Peyer's patch (tissue), 4 donors: ENCODE measurements around the gene BMP8B. TPM values are rescaled to one million over a fixed set of nuclear protein-coding genes. Genes with fewer than 3 reads are reported as not detected.

Experiments used
- DNase-seq, 3 donors: peaks; one replicate each; pipeline ENCODE4 v3.0.0-alpha.2; 2017 to 2019
- H3K27ac ChIP-seq, 4 donors: fragments of 200-600 bp; sonication (generic); one replicate each; pipeline ENCODE4 v1.5.1; 2016 to 2019
- H3K27me3 ChIP-seq, 2 donors: fragments of 200-600 bp; sonication (generic); one replicate each; pipeline ENCODE4 v1.5.1; 2019
- H3K36me3 ChIP-seq, 3 donors: fragments of 200-600 bp; sonication (generic); one replicate each; pipeline ENCODE4 v1.5.1; 2016 to 2019
- H3K4me1 ChIP-seq, 4 donors: fragments of 200-600 bp; sonication (generic); one replicate each; pipeline ENCODE4 v1.5.1; 2016 to 2019
- H3K4me3 ChIP-seq, 4 donors: fragments of 200-600 bp; sonication (generic); 1 replicate in 3 of 4; 2 replicates in 1 of 4; pipeline ENCODE4 v1.5.1; 2016 to 2019; ENCODE audit warnings: mild to moderate bottlenecking in 1 of 4
- H3K9me3 ChIP-seq, 4 donors: fragments of 200-600 bp; sonication (generic); one replicate each; pipeline ENCODE4 v1.5.1; 2016 to 2019; ENCODE audit warnings: mild to moderate bottlenecking in 1 of 4
- CTCF ChIP-seq, 6 experiments: fragments of 450-650 bp in 4 of 6; fragments of 200-600 bp in 2 of 6; sonication (generic) in 1 of 6; IDR thresholded peaks; one replicate each; pipeline ENCODE4 v1.5.1; 2017 to 2019; ENCODE audit warnings: antibody characterized with exemption in 6 of 6, mild to moderate bottlenecking in 3 of 6, moderate library complexity in 1 of 6
- POLR2A ChIP-seq, 2 donors: fragments of 450-650 bp; IDR thresholded peaks; one replicate each; pipeline ENCODE4 v1.5.1; 2017; ENCODE audit warnings: antibody characterized with exemption in 2 of 2, mild to moderate bottlenecking in 2 of 2, moderate library complexity in 2 of 2
- total RNA-seq, 4 donors: library from RNA; depleted of rRNA; stranded (reverse); fragments of >200 nt; gene quantifications; one replicate each; pipeline ENCODE4 v1.1.0, GENCODE V29; 2016

The BMP8B gene
- total RNA-seq, 4 donors from 2014 or later, result 1.7 to 34.0 (median 15.7) TPM

- peak in 1 of 3 donors; percentile 24 for DNase-seq
- TF ChIP-seq POLR2A (IDR thresholded peaks at IDR 0.05) (no peak), CTCF (IDR thresholded peaks at IDR 0.05) (no peak)
- Histone ChIP-seq H3K4me3 (no peak overlapping the region), H3K27ac (no peak overlapping the region), H3K4me1 (no peaks in the 10 kb centered on the region), H3K9me3 (no peaks in the 10 kb centered on the region), H3K36me3 (peaks cover 0 to 17% (median 0%) of the 10 kb centered on the region in 3 donors), H3K27me3 (no peaks in the 10 kb centered on the region)
These were observed 25.8 kb downstream of the BMP8B start for GRCh38 chr1:39762550-39763540.

GRCh38 chr1:39761557-39762260, 27.0 kb downstream of the BMP8B start:
- H3K4me1 ChIP-seq, result no peaks in the 10 kb centered on the region
- TF ChIP-seq POLR2A (IDR thresholded peaks at IDR 0.05), result no peak
- no peak for TF ChIP-seq CTCF (IDR thresholded peaks at IDR 0.05)
- no peaks in the 10 kb centered on the region for H3K27me3 ChIP-seq
- H3K27ac ChIP-seq, result no peak overlapping the region
- no peak overlapping the region for H3K4me3 ChIP-seq
- H3K36me3 ChIP-seq, result peaks cover 0 to 27% (median 0%) of the 10 kb centered on the region in 3 donors
- H3K9me3 ChIP-seq, result no peaks in the 10 kb centered on the region
- no peak for DNase-seq

GRCh38 chr1:39761016-39761415, 27.6 kb downstream of the BMP8B start:
- no peaks in the 10 kb centered on the region for H3K27me3 ChIP-seq
- H3K27ac ChIP-seq, result no peak overlapping the region
- no peaks in the 10 kb centered on the region for H3K9me3 ChIP-seq
- H3K36me3 ChIP-seq, result peaks cover 0 to 34% (median 0%) of the 10 kb centered on the region in 3 donors
- no peaks in the 10 kb centered on the region for H3K4me1 ChIP-seq
- TF ChIP-seq POLR2A (IDR thresholded peaks at IDR 0.05) (no peak), CTCF (IDR thresholded peaks at IDR 0.05) (no peak)
- no peak for DNase-seq
- H3K4me3 ChIP-seq, result no peak overlapping the region

- no peak overlapping the region for H3K27ac ChIP-seq
- no peak overlapping the region for H3K4me3 ChIP-seq
- peaks cover 0 to 41% (median 0%) of the 10 kb centered on the region in 3 donors for H3K36me3 ChIP-seq
- DNase-seq, result no peak
- TF ChIP-seq CTCF (IDR thresholded peaks at IDR 0.05) (no peak), POLR2A (IDR thresholded peaks at IDR 0.05) (no peak)
- H3K27me3 ChIP-seq, result no peaks in the 10 kb centered on the region
- no peaks in the 10 kb centered on the region for H3K9me3 ChIP-seq
- H3K4me1 ChIP-seq, result no peaks in the 10 kb centered on the region
These were observed 28.3 kb downstream of the BMP8B start for GRCh38 chr1:39760074-39761008.

- no peak overlapping the region for H3K27ac ChIP-seq
- H3K4me3 ChIP-seq, result no peak overlapping the region
- no peaks in the 10 kb centered on the region for H3K27me3 ChIP-seq
- DNase-seq, result no peak
- no peaks in the 10 kb centered on the region for H3K4me1 ChIP-seq
- peaks cover 0 to 50% (median 0%) of the 10 kb centered on the region in 3 donors for H3K36me3 ChIP-seq
- H3K9me3 ChIP-seq, result no peaks in the 10 kb centered on the region
- TF ChIP-seq CTCF (IDR thresholded peaks at IDR 0.05) (no peak), POLR2A (IDR thresholded peaks at IDR 0.05) (no peak)
These were observed 29.3 kb downstream of the BMP8B start for GRCh38 chr1:39759436-39759726.
